GM18526 (cell line): ENCODE measurements around the gene PALLD.

Experiments
- POLR2A ChIP-seq: IDR thresholded peaks from 3 replicates; pipeline ENCODE4 v1.6.1; 2011; ENCODE audit not compliant: insufficient read length; ENCODE audit errors: extremely low read depth

Gene PALLD

DNA sequence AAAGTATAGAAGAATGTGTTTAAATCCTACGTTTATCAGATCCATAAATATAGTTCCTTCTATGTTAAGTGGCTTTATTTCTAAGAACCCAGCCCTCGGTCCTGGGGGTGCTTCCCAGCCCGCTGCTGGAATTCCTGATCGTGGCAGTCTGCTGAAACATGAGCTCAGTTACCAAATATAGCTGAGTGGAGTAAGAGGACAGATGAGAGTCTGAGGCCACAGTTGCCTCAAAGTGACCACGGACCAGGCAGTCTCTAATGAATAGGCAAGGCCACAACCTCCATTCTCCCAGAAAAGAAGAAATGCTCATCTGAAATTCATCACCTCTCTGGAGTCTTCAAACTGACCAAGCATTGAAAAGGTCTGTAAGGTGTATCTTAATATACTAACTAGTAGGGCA lies at the start of gene PALLD:
Gene PALLD, plus strand, starts transcription at position 219 of the 400 bp plus-strand sequence.
- TF ChIP-seq POLR2A, result no peak

DNA sequence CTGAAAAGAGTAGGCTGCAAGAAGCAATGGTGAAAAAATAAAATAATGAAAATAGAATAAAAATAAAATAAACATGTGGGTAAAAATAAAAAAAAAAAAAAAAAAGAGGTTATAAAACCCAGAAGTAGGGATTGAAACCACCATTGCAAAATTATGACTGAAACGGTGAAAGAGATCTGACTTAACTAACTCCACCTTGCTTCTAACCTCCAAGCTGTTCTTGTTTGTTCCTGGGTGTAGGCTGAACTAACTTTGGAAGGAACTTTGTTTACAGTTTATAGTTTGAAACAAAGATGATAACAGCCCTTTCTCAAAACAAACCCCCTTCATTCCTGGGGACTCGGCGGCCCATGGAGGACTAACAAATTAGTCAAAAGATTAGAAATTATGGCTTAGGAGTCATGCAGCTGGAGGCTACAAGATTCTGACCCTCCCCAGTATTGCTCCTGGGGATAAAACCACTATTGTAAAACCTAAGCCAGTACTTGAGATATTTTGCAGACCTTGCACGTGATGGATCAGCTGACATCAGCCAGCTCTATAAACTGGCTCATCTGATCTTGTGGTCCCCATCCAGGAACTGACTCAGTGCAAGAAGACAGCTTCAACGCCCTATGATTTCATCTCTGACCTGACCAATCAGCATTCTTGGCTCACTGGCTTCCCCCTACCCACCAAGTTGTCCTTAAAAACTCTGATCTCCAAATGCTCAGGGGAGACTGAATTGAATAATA lies 47.0 kb upstream of the PALLD start:
- no peak for TF ChIP-seq POLR2A

GRCh38 chr4:168451331-168451730 lies 45.5 kb upstream of the PALLD start:
- no peak for TF ChIP-seq POLR2A

GRCh38 chr4:168451744-168452390 lies 45.0 kb upstream of the PALLD start:
- no peak for TF ChIP-seq POLR2A

- TF ChIP-seq POLR2A, result no peak
Measured at GRCh38 chr4:168453146-168453545, 43.7 kb upstream of the PALLD start.

- no peak for TF ChIP-seq POLR2A
Measured at GRCh38 chr4:168461821-168462220, 35.0 kb upstream of the PALLD start.

GRCh38 chr4:168472920-168473319 lies 23.9 kb upstream of the PALLD start:
- no peak for TF ChIP-seq POLR2A

GRCh38 chr4:168474660-168475320 lies 22.1 kb upstream of the PALLD start:
- TF ChIP-seq POLR2A, result no peak

DNA sequence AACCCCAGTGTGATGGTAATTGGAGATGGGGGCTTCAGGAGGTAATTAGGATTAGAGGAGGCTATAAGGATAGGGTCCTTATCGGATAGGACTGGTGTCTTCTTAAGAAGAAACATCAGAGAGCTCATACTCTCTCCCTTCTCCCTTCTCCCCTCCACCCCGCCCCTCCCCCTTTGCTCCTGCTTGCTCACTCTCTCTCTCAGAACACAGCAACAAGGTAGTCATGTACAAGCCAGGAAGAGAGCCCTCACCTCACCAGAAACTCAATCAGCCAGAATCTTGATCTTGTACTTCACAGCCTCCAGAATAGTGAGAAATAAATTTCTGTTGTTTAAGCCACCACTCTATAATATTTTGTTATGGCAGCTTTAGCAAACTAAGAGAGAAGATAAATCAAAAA lies 21.1 kb upstream of the PALLD start:
- no peak for TF ChIP-seq POLR2A

DNA sequence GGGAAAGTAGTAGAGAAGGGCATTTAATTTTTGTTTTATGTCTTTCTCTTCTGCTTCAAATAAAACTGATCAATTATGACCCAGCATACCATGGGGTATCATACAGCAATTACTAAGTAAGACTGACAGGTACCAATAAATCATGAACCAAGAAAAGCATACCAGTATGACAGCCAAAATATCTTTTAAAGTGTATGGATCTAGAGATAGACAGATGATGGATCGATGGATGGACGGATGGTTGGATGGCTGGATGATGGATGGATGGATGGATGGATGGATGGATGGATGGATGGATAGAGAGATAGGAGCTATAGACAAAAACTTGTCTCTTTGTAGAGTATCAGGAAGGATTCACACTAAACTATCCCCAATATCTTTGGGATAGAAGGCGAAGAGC lies 18.0 kb upstream of the PALLD start:
- no peak for TF ChIP-seq POLR2A

DNA sequence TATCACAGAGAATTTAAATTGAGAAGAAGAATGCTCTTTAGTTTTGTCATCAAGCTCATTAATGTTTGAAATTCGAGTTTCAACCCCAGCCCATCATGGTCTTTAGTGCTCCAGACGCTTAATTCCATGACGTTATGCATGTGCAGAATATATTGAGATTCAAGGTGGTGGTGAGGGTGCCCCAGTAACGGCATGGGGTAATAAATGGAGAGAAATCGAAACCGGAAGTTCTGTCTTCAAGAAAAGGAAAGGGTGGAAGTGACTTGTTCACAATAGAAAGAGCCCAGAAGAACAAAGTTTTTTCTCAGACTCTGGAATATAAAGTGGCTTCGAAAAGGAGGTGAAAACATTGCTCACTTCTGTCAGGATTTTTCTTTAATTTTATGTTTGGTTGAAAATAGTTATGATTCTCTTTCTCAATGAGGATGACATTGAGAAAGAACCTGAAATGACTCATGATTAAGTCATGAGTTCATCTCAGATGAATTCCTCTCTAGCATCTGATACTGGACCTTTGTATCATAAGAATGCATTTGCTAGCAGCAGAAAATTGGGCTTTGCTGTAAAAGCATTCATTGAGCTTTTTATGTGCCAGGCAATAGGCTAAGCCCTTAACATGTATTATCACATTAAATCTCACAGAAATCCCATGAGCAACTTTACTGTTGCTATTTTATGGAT lies 15.8 kb upstream of the PALLD start:
- no peak for TF ChIP-seq POLR2A

GRCh38 chr4:168483811-168484210 lies 13.0 kb upstream of the PALLD start:
- no peak for TF ChIP-seq POLR2A

GRCh38 chr4:168484626-168485025 lies 12.2 kb upstream of the PALLD start:
- no peak for TF ChIP-seq POLR2A

DNA sequence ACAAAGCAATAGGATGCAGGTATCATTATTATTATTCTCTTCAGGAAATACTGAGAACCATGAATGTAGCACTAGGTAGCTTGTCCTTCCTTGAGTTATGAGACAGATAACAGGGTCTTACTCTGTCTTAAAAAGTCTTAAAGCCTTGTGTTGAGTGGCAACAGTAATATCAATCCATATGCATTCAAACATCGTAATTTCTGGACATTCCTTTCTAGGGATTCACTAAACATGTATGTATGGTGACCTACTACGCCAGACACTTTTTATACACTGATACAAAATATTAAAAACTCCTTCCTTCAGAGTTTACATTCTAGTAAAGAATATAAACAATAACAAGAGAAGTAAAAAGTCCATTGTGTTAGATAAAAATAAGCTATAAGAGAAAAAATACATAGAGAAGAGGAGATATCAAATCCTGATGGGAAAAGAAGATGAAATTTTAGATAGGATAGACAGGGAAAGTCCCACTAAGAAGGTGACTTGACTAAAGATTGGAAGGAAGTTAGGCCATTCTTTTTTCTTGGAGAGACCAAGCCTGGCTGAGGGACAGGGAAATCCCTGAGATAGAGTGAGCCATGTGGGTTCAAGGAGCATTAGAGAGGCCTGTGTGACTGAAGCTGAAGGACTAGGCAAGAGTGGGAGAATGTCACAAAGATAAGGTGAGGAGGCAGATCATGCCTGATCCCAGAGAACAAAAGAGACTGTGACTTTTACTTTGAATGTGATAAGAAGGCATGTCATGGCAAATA lies 11.5 kb upstream of the PALLD start:
- TF ChIP-seq POLR2A, result no peak

DNA sequence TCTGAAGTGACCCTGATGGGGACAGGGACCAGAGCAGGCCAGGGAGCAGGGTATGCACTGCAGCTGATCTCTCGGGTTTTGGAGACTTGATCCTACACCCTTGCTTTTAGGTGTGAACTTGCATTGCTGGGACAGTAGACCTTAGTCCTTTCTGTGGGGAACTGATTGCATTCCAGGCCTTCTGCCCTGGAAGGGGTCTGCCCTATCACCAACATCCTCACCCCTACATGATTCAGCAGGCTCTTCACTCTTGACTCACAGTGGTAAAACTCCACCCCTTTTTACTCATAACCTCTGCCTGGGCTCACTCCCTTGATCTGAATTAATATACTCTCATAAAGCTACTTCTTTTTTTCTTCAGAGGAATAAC lies 10.0 kb upstream of the PALLD start:
- TF ChIP-seq POLR2A, result no peak
